GM12801 (cell line): ENCODE measurements around the gene ERC2.

Experiments used
- CTCF ChIP-seq: IDR thresholded peaks from one replicate; pipeline ENCODE4 v1.5.1; 2011; ENCODE audit warnings: control low read depth; ENCODE audit not compliant: insufficient read length; ENCODE audit errors: extremely low read depth

Gene ERC2

GRCh38 chr3:55615039-55615693 is 853.1 kb downstream of the ERC2 start:
- no peak for TF ChIP-seq CTCF

GRCh38 chr3:55611121-55611520 is 857.1 kb downstream of the ERC2 start:
- no peak for TF ChIP-seq CTCF

- no peak for TF ChIP-seq CTCF
These were observed 858.9 kb downstream of the ERC2 start for GRCh38 chr3:55609230-55609827.

- no peak for TF ChIP-seq CTCF
These were observed 859.8 kb downstream of the ERC2 start for GRCh38 chr3:55608301-55608937.

GRCh38 chr3:55607844-55608243 is 860.4 kb downstream of the ERC2 start:
- no peak for TF ChIP-seq CTCF

- TF ChIP-seq CTCF, result no peak
These were observed 861.1 kb downstream of the ERC2 start for GRCh38 chr3:55607175-55607574.

GRCh38 chr3:55605443-55606236 is 862.6 kb downstream of the ERC2 start:
- TF ChIP-seq CTCF, result no peak
